H9 (cell line): ENCODE results near the gene XIRP1. TPM values are rescaled to one million over a fixed set of nuclear protein-coding genes. Genes with fewer than 3 reads are reported as not detected.

Experiments used
- DNase-seq: peaks from one replicate; pipeline ENCODE4 v3.0.0-alpha.2; 2017
- H2AFZ ChIP-seq: one replicate; pipeline ENCODE4 v1.6.1; 2013; ENCODE audit warnings: mild to moderate bottlenecking, low read length, control low read depth, moderate library complexity
- H2AK5ac ChIP-seq: 2 replicates; pipeline ENCODE4 v1.6.1; 2013; ENCODE audit warnings: low read length, control low read depth, mixed read lengths; ENCODE audit not compliant: insufficient read length
- H2BK120ac ChIP-seq: one replicate; pipeline ENCODE4 v1.6.1; 2013; ENCODE audit warnings: low read depth, mild to moderate bottlenecking, low read length, control low read depth, inconsistent platforms; ENCODE audit not compliant: poor library complexity, severe bottlenecking
- H2BK12ac ChIP-seq: 2 replicates; pipeline ENCODE4 v1.6.1; 2013; ENCODE audit warnings: low read length, control low read depth, mixed read lengths, low read depth; ENCODE audit not compliant: insufficient read length
- H2BK15ac ChIP-seq: 2 replicates; pipeline ENCODE4 v1.6.1; 2013; ENCODE audit warnings: low read depth, low read length, control low read depth
- H2BK20ac ChIP-seq: one replicate; pipeline ENCODE4 v1.6.1; 2013; ENCODE audit warnings: low read depth, mild to moderate bottlenecking, low read length, control low read depth, inconsistent platforms; ENCODE audit not compliant: poor library complexity, severe bottlenecking
- H2BK5ac ChIP-seq: 2 replicates; pipeline ENCODE4 v1.6.1; 2013; ENCODE audit warnings: low read length, control low read depth, mixed read lengths; ENCODE audit not compliant: insufficient read length
- H3K14ac ChIP-seq: 2 replicates; pipeline ENCODE4 v1.6.1; 2013; ENCODE audit warnings: low read length, control low read depth; ENCODE audit not compliant: insufficient read depth
- H3K18ac ChIP-seq: 2 replicates; pipeline ENCODE4 v1.6.1; 2013; ENCODE audit warnings: low read depth, mild to moderate bottlenecking, mixed read lengths, low read length, control low read depth; ENCODE audit not compliant: insufficient read length
- H3K23ac ChIP-seq: 2 replicates; pipeline ENCODE4 v1.6.1; 2013; ENCODE audit warnings: low read length, control low read depth, mixed read lengths, low read depth; ENCODE audit not compliant: insufficient read length
- H3K23me2 ChIP-seq: 2 replicates; pipeline ENCODE4 v1.6.1; 2013; ENCODE audit warnings: low read depth, mild to moderate bottlenecking, mixed read lengths, low read length, control low read depth; ENCODE audit not compliant: insufficient read length, poor library complexity, severe bottlenecking
- H3K27ac ChIP-seq: 2 replicates; pipeline ENCODE4 v1.5.1; 2013; ENCODE audit warnings: low read length, control low read depth, mixed read lengths, low read depth; ENCODE audit not compliant: insufficient read length
- H3K27me3 ChIP-seq: 2 replicates; pipeline ENCODE4 v1.6.1; 2013; ENCODE audit warnings: low read length, control low read depth, inconsistent platforms; ENCODE audit not compliant: insufficient read depth
- H3K4ac ChIP-seq: 2 replicates; pipeline ENCODE4 v1.6.1; 2013; ENCODE audit warnings: low read depth, mild to moderate bottlenecking, control low read depth, inconsistent platforms, low read length, moderate library complexity
- H3K4me1 ChIP-seq: 2 replicates; pipeline ENCODE4 v1.6.1; 2013; ENCODE audit warnings: low read length, control low read depth, inconsistent platforms; ENCODE audit not compliant: insufficient read depth
- H3K4me2 ChIP-seq: 2 replicates; pipeline ENCODE4 v1.6.1; 2013; ENCODE audit warnings: low read length, control low read depth, mixed read lengths; ENCODE audit not compliant: insufficient read length, insufficient read depth
- H3K56ac ChIP-seq: 2 replicates; pipeline ENCODE4 v1.6.1; 2013; ENCODE audit warnings: low read depth, mild to moderate bottlenecking, mixed read lengths, low read length, control low read depth; ENCODE audit not compliant: insufficient read length
- H3K79me1 ChIP-seq: 2 replicates; pipeline ENCODE4 v1.6.1; 2013; ENCODE audit warnings: low read depth, mild to moderate bottlenecking, moderate library complexity, low read length, control low read depth, inconsistent platforms; ENCODE audit not compliant: insufficient read depth, poor library complexity, severe bottlenecking
- H3K79me2 ChIP-seq: 2 replicates; pipeline ENCODE4 v1.6.1; 2013; ENCODE audit warnings: low read length, control low read depth, inconsistent platforms; ENCODE audit not compliant: insufficient read depth
- H3K9ac ChIP-seq: 2 replicates; pipeline ENCODE4 v1.6.1; 2013; ENCODE audit warnings: low read length, control low read depth, mixed read lengths; ENCODE audit not compliant: insufficient read length; ENCODE audit errors: extremely low read depth
- H3K9me3 ChIP-seq: one replicate; pipeline ENCODE4 v1.6.1; 2013; ENCODE audit warnings: low read depth, low read length, inconsistent platforms; ENCODE audit not compliant: control insufficient read depth
- H3T11ph ChIP-seq: one replicate; pipeline ENCODE4 v1.6.1; 2013; ENCODE audit warnings: mild to moderate bottlenecking, low read length, control low read depth, inconsistent platforms
- H4K20me1 ChIP-seq: one replicate; pipeline ENCODE4 v1.6.1; 2013; ENCODE audit not compliant: control insufficient read depth, insufficient read length, insufficient read depth
- H4K5ac ChIP-seq: 2 replicates; pipeline ENCODE4 v1.6.1; 2013; ENCODE audit warnings: low read depth, mild to moderate bottlenecking, mixed read lengths, low read length, control low read depth; ENCODE audit not compliant: insufficient read length
- H4K8ac ChIP-seq: replicated peaks from 2 replicates; pipeline ENCODE4 v1.6.1; 2013; ENCODE audit warnings: low read length, control low read depth, mixed read lengths, low read depth; ENCODE audit not compliant: insufficient read length
- H4K91ac ChIP-seq: 2 replicates; pipeline ENCODE4 v1.6.1; 2013; ENCODE audit warnings: low read depth, mild to moderate bottlenecking, moderate library complexity, mixed read lengths, low read length, control low read depth; ENCODE audit not compliant: insufficient read length
- H3K27ac Mint-ChIP-seq, 3 experiments: 2 replicates in 2 of 3; 3 replicates in 1 of 3; pipeline ENCODE4 v1.8.0; 2020 to 2021; ENCODE audit warnings: mixed read lengths in 3 of 3, mild to moderate bottlenecking in 1 of 3, moderate library complexity in 1 of 3
- H3K27me3 Mint-ChIP-seq: 2 replicates; pipeline ENCODE4 v1.8.0; 2021; ENCODE audit warnings: low read depth, mild to moderate bottlenecking, moderate library complexity, mixed read lengths
- H3K36me3 Mint-ChIP-seq, 3 experiments: 2 replicates in 2 of 3; 3 replicates in 1 of 3; pipeline ENCODE4 v1.8.0; 2020 to 2021; ENCODE audit warnings: low read depth in 3 of 3, mixed read lengths in 3 of 3; ENCODE audit not compliant: insufficient read depth in 1 of 3
- H3K4me1 Mint-ChIP-seq, 2 experiments: 2 replicates each; pipeline ENCODE4 v1.8.0; 2020; ENCODE audit warnings: mixed read lengths in 2 of 2
- H3K4me3 Mint-ChIP-seq, 2 experiments: 2 replicates in 1 of 2; 3 replicates in 1 of 2; pipeline ENCODE4 v1.8.0; 2020 to 2021; ENCODE audit warnings: mild to moderate bottlenecking in 2 of 2, mixed read lengths in 2 of 2, moderate library complexity in 1 of 2
- H3K9me3 Mint-ChIP-seq, 2 experiments: 2 replicates in 1 of 2; 3 replicates in 1 of 2; pipeline ENCODE4 v1.8.0; 2020; ENCODE audit warnings: mild to moderate bottlenecking in 2 of 2, mixed read lengths in 2 of 2, moderate library complexity in 1 of 2
- WGBS: extraction: QIAGEN DNeasy Blood & Tissue Kit; methylation state at CpG from one replicate; pipeline ENCODE4 v1.1.7; 2013; ENCODE audit warnings: missing lambda C conversion rate, low lambda C conversion rate, mixed read lengths; ENCODE audit not compliant: insufficient read length; ENCODE audit errors: extremely low coverage; 5-methylcytosine and 5-hydroxymethylcytosine counted together
- total RNA-seq: library from RNA; stranded (reverse); gene quantifications from 2 replicates; pipeline ENCODE4 v1.2.1, GENCODE V29; 2021
- TF ChIP-seq, protein P1 (sequence below): fragments of 200-600 bp; sonication (generic); conservative IDR thresholded peaks from 3 replicates; pipeline ENCODE4 v1.8.0; 2021; ENCODE audit warnings: antibody characterized with exemption, mild to moderate bottlenecking

Gene XIRP1
- total RNA-seq, 1 experiment from 2014 or later, result not detected

DNA sequence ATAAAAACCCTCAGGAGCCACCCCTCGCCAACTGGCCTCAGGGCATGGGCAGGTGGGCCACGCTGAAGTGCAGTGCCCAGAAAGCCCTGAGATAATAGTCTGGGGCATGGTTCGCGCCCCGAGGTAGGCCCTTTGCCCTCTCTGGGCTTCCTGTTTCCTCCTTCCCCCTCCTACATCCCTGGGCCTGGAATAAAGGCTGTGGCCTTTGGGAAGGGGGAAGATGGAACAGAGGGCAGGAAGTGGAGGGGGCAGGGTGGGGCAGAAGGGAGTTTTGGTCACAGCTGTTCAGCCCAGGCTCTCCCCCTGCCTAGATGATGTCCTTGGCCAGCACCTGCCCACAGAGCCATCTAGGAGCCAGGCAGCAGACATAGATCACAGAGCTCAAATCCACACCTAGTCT lies 50.3 kb downstream of the XIRP1 start:
- H2BK120ac ChIP-seq, result no peak overlapping the region
- H4K8ac ChIP-seq, result no peak overlapping the region
- H2AK5ac ChIP-seq, result no peak overlapping the region
- no peak overlapping the region for H2BK5ac ChIP-seq
- Mint-ChIP-seq H3K27ac (0 out of 7 replicates have a peak overlapping the region, but pooled peaks of 1 of the 3 experiments have one; percentile 49), H3K9me3 (no peaks in the 10 kb centered on the region), H3K4me3 (no peak overlapping the region), H3K27me3 (no peaks in the 10 kb centered on the region), H3K36me3 (peaks cover 14 to 51% (median 42%) of the 10 kb centered on the region in 3 experiments; a peak in 6 of 7 replicates), H3K4me1 (peaks cover 7 to 12% of the 10 kb centered on the region in 2 experiments)
- no peak overlapping the region for H3K4ac ChIP-seq
- no peak overlapping the region for H2AFZ ChIP-seq
- no CpG with 5 or more reads among the region's 5 CpGs for WGBS
- no peak for DNase-seq
- no peak overlapping the region for H3K4me2 ChIP-seq
- H3K79me2 ChIP-seq, result no peaks in the 10 kb centered on the region
- no peak overlapping the region for H3K14ac ChIP-seq
- H3K4me1 ChIP-seq, result peaks cover 5% of the 10 kb centered on the region; the same call in 1 of the 2 replicates
- no peak overlapping the region for H3K27ac ChIP-seq
- H3T11ph ChIP-seq, result no peak overlapping the region
- H3K56ac ChIP-seq, result no peak overlapping the region
- no peak overlapping the region for H2BK12ac ChIP-seq
- no peak overlapping the region for H2BK20ac ChIP-seq
- H4K5ac ChIP-seq, result no peak overlapping the region
- H4K91ac ChIP-seq, result no peak overlapping the region
- TF ChIP-seq, protein P1, sequence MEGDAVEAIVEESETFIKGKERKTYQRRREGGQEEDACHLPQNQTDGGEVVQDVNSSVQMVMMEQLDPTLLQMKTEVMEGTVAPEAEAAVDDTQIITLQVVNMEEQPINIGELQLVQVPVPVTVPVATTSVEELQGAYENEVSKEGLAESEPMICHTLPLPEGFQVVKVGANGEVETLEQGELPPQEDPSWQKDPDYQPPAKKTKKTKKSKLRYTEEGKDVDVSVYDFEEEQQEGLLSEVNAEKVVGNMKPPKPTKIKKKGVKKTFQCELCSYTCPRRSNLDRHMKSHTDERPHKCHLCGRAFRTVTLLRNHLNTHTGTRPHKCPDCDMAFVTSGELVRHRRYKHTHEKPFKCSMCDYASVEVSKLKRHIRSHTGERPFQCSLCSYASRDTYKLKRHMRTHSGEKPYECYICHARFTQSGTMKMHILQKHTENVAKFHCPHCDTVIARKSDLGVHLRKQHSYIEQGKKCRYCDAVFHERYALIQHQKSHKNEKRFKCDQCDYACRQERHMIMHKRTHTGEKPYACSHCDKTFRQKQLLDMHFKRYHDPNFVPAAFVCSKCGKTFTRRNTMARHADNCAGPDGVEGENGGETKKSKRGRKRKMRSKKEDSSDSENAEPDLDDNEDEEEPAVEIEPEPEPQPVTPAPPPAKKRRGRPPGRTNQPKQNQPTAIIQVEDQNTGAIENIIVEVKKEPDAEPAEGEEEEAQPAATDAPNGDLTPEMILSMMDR, result no peak
- no peaks in the 10 kb centered on the region for H3K79me1 ChIP-seq
- no peak overlapping the region for H2BK15ac ChIP-seq
- H3K9me3 ChIP-seq, result no peaks in the 10 kb centered on the region
- no peaks in the 10 kb centered on the region for H3K23me2 ChIP-seq
- H4K20me1 ChIP-seq, result no peaks in the 10 kb centered on the region
- H3K27me3 ChIP-seq, result no peaks in the 10 kb centered on the region
- H3K18ac ChIP-seq, result no peak overlapping the region
- H3K23ac ChIP-seq, result no peak overlapping the region
- H3K9ac ChIP-seq, result no peak overlapping the region
